Breast epithelium (tissue), 4 donors: ENCODE measurements around the gene RPL13A. TPM values are rescaled to one million over a fixed set of nuclear protein-coding genes. Genes with fewer than 3 reads are reported as not detected.

Experiments
- DNase-seq, 2 donors: peaks; one replicate each; pipeline ENCODE4 v3.0.0-alpha.2; 2019; ENCODE audit warnings: low spot score in 2 of 2
- H3K27ac ChIP-seq, 2 donors: fragments of 200-600 bp; sonication (generic) in 1 of 2; one replicate each; pipeline ENCODE4 v1.5.1; 2016 to 2019; ENCODE audit warnings: mild to moderate bottlenecking in 1 of 2
- H3K27me3 ChIP-seq, 2 donors: fragments of 200-600 bp; sonication (generic) in 1 of 2; one replicate each; pipeline versions ENCODE4 v1.5.1 to v1.6.0; 2017 to 2019; ENCODE audit warnings: control low read depth in 1 of 2, mild to moderate bottlenecking in 1 of 2
- H3K36me3 ChIP-seq: fragments of 200-600 bp; one replicate; pipeline ENCODE4 v1.5.1; 2019
- H3K4me1 ChIP-seq, 2 donors: fragments of 200-600 bp; sonication (generic); one replicate each; pipeline ENCODE4 v1.5.1; 2016 to 2019; ENCODE audit warnings: control low read depth in 1 of 2
- H3K4me3 ChIP-seq, 3 donors: fragments of 200-600 bp; sonication (generic); 1 replicate in 2 of 3; 2 replicates in 1 of 3; pipeline ENCODE4 v1.5.1; 2016 to 2019; ENCODE audit warnings: mild to moderate bottlenecking in 3 of 3, moderate library complexity in 2 of 3
- H3K9me3 ChIP-seq, 2 donors: fragments of 200-600 bp; sonication (generic) in 1 of 2; one replicate each; pipeline ENCODE4 v1.5.1; 2016 to 2019; ENCODE audit warnings: control low read depth in 1 of 2
- CTCF ChIP-seq, 3 donors: fragments of 450-650 bp; IDR thresholded peaks; one replicate each; pipeline ENCODE4 v1.5.1; 2016 to 2017; ENCODE audit warnings: antibody characterized with exemption in 3 of 3, mild to moderate bottlenecking in 3 of 3, moderate library complexity in 3 of 3
- POLR2A ChIP-seq: fragments of 450-650 bp; IDR thresholded peaks from one replicate; pipeline ENCODE4 v1.6.1; 2016; ENCODE audit warnings: antibody characterized with exemption, mild to moderate bottlenecking, moderate library complexity
- POLR2AphosphoS5 ChIP-seq, 3 donors: sonication (generic); formaldehyde crosslinking; IDR thresholded peaks; one replicate each; pipeline ENCODE4 v1.6.1; 2017; ENCODE audit warnings: antibody characterized with exemption in 3 of 3
- intact Hi-C: fragments of 100-400 bp; cut with DNase I; formaldehyde crosslinking; loops from one replicate; pipeline ENCODE4 v1.15.1; 2023; ENCODE audit warnings: low total_unique reads
- total RNA-seq, 3 donors: library from RNA; depleted of rRNA; stranded (reverse); fragments of >200 nt; gene quantifications; one replicate each; pipeline ENCODE4 v1.1.0, GENCODE V29; 2016

The RPL13A gene
- total RNA-seq, 3 donors from 2014 or later = 3,591 to 5,468 (median 4,346) TPM

GRCh38 chr19:49506575-49507105 lies 19.2 kb downstream of the RPL13A start:
- no peak for TF ChIP-seq POLR2AphosphoS5 (IDR thresholded peaks at IDR 0.05)
- TF ChIP-seq CTCF (IDR thresholded peaks at IDR 0.05) = peak; percentile 42 to 75 (median 61)
- no peaks in the 10 kb centered on the region for H3K4me1 ChIP-seq
- no peaks in the 10 kb centered on the region for H3K9me3 ChIP-seq
- no peaks in the 10 kb centered on the region for H3K27me3 ChIP-seq
- no peaks in the 10 kb centered on the region for H3K36me3 ChIP-seq
- intact Hi-C loops = loop anchor here (5.0 kb wide), 1 partner anchor 439 kb away; no protein-coding TSS in a partner anchor
- no peak for DNase-seq
- H3K4me3 ChIP-seq = no peak overlapping the region
- no peak overlapping the region for H3K27ac ChIP-seq

GRCh38 chr19:49507803-49508494 lies 20.5 kb downstream of the RPL13A start:
- TF ChIP-seq POLR2AphosphoS5 (IDR thresholded peaks at IDR 0.05) (no peak), POLR2A (no peak), CTCF (IDR thresholded peaks at IDR 0.05) (no peak)
- H3K27me3 ChIP-seq = no peaks in the 10 kb centered on the region
- intact Hi-C loops = loop anchor here (1.0 to 5.0 kb wide), 2 partner anchors 25 to 441 kb away; no protein-coding TSS in a partner anchor
- no peaks in the 10 kb centered on the region for H3K9me3 ChIP-seq
- DNase-seq = no peak
- H3K36me3 ChIP-seq = no peaks in the 10 kb centered on the region
- H3K4me3 ChIP-seq = no peak overlapping the region
- H3K4me1 ChIP-seq = no peaks in the 10 kb centered on the region
- H3K27ac ChIP-seq = no peak overlapping the region

- DNase-seq = no peak
- intact Hi-C loops = no loop called here
- H3K4me3 ChIP-seq = peak overlapping the region; percentile 83 to 98 (median 86)
- TF ChIP-seq POLR2AphosphoS5 (IDR thresholded peaks at IDR 0.05) (no peak), CTCF (IDR thresholded peaks at IDR 0.05) (no peak), POLR2A (no peak)
- H3K4me1 ChIP-seq = no peaks in the 10 kb centered on the region
- no peaks in the 10 kb centered on the region for H3K36me3 ChIP-seq
- no peaks in the 10 kb centered on the region for H3K27me3 ChIP-seq
- peak overlapping the region; percentile 90 to 93 for H3K27ac ChIP-seq
- no peaks in the 10 kb centered on the region for H3K9me3 ChIP-seq
These were observed 25.8 kb downstream of the RPL13A start for GRCh38 chr19:49512970-49513745.

GRCh38 chr19:49513746-49514118 lies 26.3 kb downstream of the RPL13A start:
- intact Hi-C loops = no loop called here
- peak overlapping the region; percentile 90 to 93 for H3K27ac ChIP-seq
- TF ChIP-seq POLR2AphosphoS5 (IDR thresholded peaks at IDR 0.05) = no peak
- DNase-seq = no peak
- no peaks in the 10 kb centered on the region for H3K9me3 ChIP-seq
- no peaks in the 10 kb centered on the region for H3K27me3 ChIP-seq
- no peaks in the 10 kb centered on the region for H3K4me1 ChIP-seq
- peak overlapping the region; percentile 83 to 98 (median 86) for H3K4me3 ChIP-seq
- H3K36me3 ChIP-seq = no peaks in the 10 kb centered on the region

- no peaks in the 10 kb centered on the region for H3K4me1 ChIP-seq
- no peaks in the 10 kb centered on the region for H3K9me3 ChIP-seq
- no peaks in the 10 kb centered on the region for H3K27me3 ChIP-seq
- no peaks in the 10 kb centered on the region for H3K36me3 ChIP-seq
- H3K27ac ChIP-seq = peak overlapping the region; percentile 90 to 93
- no peak for DNase-seq
- H3K4me3 ChIP-seq = peak overlapping the region; percentile 83 to 98 (median 86)
- intact Hi-C loops = no loop called here
- TF ChIP-seq POLR2A = no peak
- no peak for TF ChIP-seq POLR2AphosphoS5 (IDR thresholded peaks at IDR 0.05)
- no peak for TF ChIP-seq CTCF (IDR thresholded peaks at IDR 0.05)
These were observed 26.7 kb downstream of the RPL13A start for GRCh38 chr19:49514151-49514550.
